ENCODE results near the gene ACBD4.

DNA sequence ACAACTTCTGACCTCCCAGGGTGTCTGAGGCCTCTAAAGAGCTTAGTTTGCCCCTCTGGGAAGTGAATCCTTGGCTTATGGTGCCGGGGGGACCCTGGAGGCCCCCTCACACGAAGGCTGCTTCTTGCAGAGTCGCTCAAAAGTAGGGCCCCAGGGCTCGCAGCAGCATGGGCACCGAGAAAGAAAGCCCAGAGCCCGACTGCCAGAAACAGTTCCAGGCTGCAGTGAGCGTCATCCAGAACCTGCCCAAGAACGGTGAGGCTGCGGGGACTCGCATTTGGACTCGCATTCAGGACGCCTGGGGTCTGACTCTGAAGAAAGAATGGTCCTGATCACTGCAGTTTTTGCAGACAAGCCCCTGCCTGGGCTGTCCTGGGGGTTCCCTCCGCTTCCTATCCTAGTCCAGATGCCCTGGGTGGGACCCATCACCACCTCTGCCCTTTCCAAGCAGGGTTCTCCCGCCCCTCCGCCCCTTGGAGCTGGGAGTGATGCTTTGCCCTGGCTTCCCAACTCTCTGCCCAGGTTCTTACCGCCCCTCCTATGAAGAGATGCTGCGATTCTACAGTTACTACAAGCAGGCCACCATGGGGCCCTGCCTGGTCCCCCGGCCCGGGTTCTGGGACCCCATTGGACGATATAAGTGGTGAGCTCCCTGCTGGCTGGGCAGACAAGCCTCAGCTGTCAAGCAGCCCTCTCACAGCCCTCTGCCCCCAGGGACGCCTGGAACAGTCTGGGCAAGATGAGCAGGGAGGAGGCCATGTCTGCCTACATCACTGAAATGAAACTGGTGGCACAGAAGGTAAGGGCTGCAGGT, 698 bp downstream of the ACBD4 start:
- TF ChIP-seq CTCF (IDR thresholded peaks at IDR 0.05; ENCODE audit: poor library complexity) (no peak), EZH2 (IDR thresholded peaks at IDR 0.05; ENCODE audit: borderline replicate concordance) (no peak), EZH2phosphoT487 (IDR thresholded peaks at IDR 0.05; ENCODE audit: low read depth, severe bottlenecking, unreplicated experiment) (no peak)
